Panc1 (cell line): ENCODE results near the gene BNIP5. TPM values are rescaled to one million over a fixed set of nuclear protein-coding genes. Genes with fewer than 3 reads are reported as not detected.

Source experiments
- ATAC-seq: fragments of 200-7000 bp; cut with Tn5 transposase; 2 replicates; pipeline ENCODE4 v1.9.1; 2020; ENCODE audit warnings: mild to moderate bottlenecking, moderate library complexity
- BruUV-seq: library from RNA; stranded (reverse); fragments of 400-500 nt; replicated peaks from 2 replicates; lab custom pipeline; 2021; lab: Mats Ljungman, UMichigan
- CTCF ChIA-PET: fragments of 300-600 bp; sonication (Branson Sonifier 250); formaldehyde crosslinking; loops from one replicate; lab custom pipeline; 2022; ENCODE audit warnings: antibody characterized with exemption; lab: Charles Lee
- POLR2A ChIA-PET: fragments of 300-600 bp; sonication (Branson Sonifier 250); formaldehyde crosslinking; loops from one replicate; lab custom pipeline; 2022; ENCODE audit warnings: antibody characterized with exemption; lab: Charles Lee
- DNase-seq: peaks from one replicate; pipeline ENCODE4 v3.0.0-alpha.2; 2010; ENCODE audit warnings: low read depth, low spot score
- H3K27ac ChIP-seq: 2 replicates; pipeline ENCODE4 v1.5.1; 2011; ENCODE audit warnings: mild to moderate bottlenecking, low read length, inconsistent platforms
- H3K27me3 ChIP-seq: fragments of 200-500 bp; sonication (Bioruptor generic); 2 replicates; pipeline ENCODE4 v1.6.0; 2014; ENCODE audit warnings: low read length, inconsistent platforms; ENCODE audit not compliant: control insufficient read depth, insufficient read depth
- H3K36me3 ChIP-seq: fragments of 200-500 bp; sonication (Bioruptor generic); 2 replicates; pipeline ENCODE4 v1.5.1; 2014; ENCODE audit warnings: inconsistent platforms, mild to moderate bottlenecking, low read length, moderate library complexity; ENCODE audit not compliant: control insufficient read depth, insufficient read depth
- H3K4me1 ChIP-seq: 2 replicates; pipeline ENCODE4 v1.5.1; 2011; ENCODE audit warnings: inconsistent platforms, mild to moderate bottlenecking, low read length, moderate library complexity; ENCODE audit not compliant: control insufficient read depth, insufficient read depth
- H3K4me3 ChIP-seq, 2 experiments: 2 replicates each; pipeline ENCODE4 v1.5.1; 2011 to 2012; ENCODE audit warnings: low read depth in 2 of 2, low read length in 2 of 2, mild to moderate bottlenecking in 2 of 2, inconsistent platforms in 1 of 2, moderate library complexity in 1 of 2
- H3K9me3 ChIP-seq: fragments of 200-500 bp; sonication (Bioruptor generic); 2 replicates; pipeline ENCODE4 v1.5.1; 2014; ENCODE audit warnings: low read depth, mild to moderate bottlenecking, inconsistent platforms, low read length, moderate library complexity; ENCODE audit not compliant: control insufficient read depth, insufficient read depth
- CTCF ChIP-seq: fragments of 450-650 bp; IDR thresholded peaks from 2 replicates; pipeline ENCODE4 v1.5.1; 2017; ENCODE audit warnings: mild to moderate bottlenecking
- POLR2AphosphoS5 ChIP-seq: IDR thresholded peaks from 2 replicates; pipeline ENCODE4 v1.6.1; 2012; ENCODE audit warnings: mild to moderate bottlenecking, low read depth, low read length, moderate library complexity
- REST ChIP-seq, 2 experiments: IDR thresholded peaks; 2 replicates each; pipeline ENCODE4 v1.6.1; 2011 to 2012; ENCODE audit warnings: low read depth in 2 of 2, control low read depth in 1 of 2, low read length in 1 of 2, mild to moderate bottlenecking in 1 of 2, moderate library complexity in 1 of 2; ENCODE audit not compliant: insufficient read depth in 1 of 2
- SIN3A ChIP-seq: IDR thresholded peaks from 2 replicates; pipeline ENCODE4 v1.6.1; 2012; ENCODE audit warnings: low read depth, mild to moderate bottlenecking, low read length, moderate library complexity, borderline replicate concordance; ENCODE audit not compliant: insufficient read depth
- TCF7L2 ChIP-seq: IDR thresholded peaks from 2 replicates; pipeline ENCODE4 v1.6.1; 2011; ENCODE audit warnings: mild to moderate bottlenecking, low read depth, low read length, inconsistent platforms
- in situ Hi-C: cut with HindIII; loops from 2 replicates; pipeline ENCODE4 v1.10.0; 2016; ENCODE audit warnings: low sequenced_read_pairs, low pct_unique_long_range_greater_than_20kb
- intact Hi-C: fragments of 100-400 bp; cut with micrococcal nuclease; formaldehyde crosslinking; loops from one replicate; pipeline ENCODE4 v1.10.0; 2022; ENCODE audit not compliant: unreplicated experiment
- total RNA-seq: library from RNA; stranded (reverse); gene quantifications from one replicate; pipeline ENCODE4 v1.2.1, GENCODE V29; 2021; ENCODE audit not compliant: unreplicated experiment

BNIP5 gene
- total RNA-seq, 1 experiment from 2014 or later = not detected

DNA sequence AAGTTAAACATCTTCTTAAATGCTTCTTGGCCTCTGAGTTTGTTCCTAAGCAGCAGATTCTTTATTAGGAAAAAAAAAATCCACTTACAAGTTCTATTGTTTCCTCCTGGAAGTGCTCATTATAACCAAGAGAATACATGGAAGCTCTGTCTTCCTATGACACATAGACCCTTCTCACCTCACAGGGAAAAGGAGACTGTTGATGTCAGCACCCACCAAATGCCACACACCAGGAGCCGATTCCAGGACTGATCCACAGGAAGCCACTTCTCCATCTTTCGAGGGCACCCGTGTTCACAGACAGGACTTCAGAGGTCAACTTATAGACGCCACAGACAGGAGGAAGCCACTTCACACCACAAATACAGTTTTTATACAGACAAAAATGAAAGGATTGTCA is 13.4 kb upstream of the BNIP5 start:
- intact Hi-C loops = no loop called here
- ATAC-seq = no peak
- in situ Hi-C loops = no loop called here
- no peak overlapping the region for H3K4me3 ChIP-seq
- no peaks in the 10 kb centered on the region for H3K4me1 ChIP-seq
- no TSS peak for BruUV-seq
- ChIA-PET POLR2A (no interaction called here), CTCF (no interaction called here)
- H3K36me3 ChIP-seq = no peaks in the 10 kb centered on the region
- H3K27ac ChIP-seq = no peak overlapping the region
- H3K9me3 ChIP-seq = no peaks in the 10 kb centered on the region
- TF ChIP-seq POLR2AphosphoS5 (no peak), TCF7L2 (no peak), CTCF (no peak), SIN3A (no peak), REST (IDR thresholded peaks at IDR 0.05; ENCODE audit: insufficient read depth in 1 of 2, low read depth in 2 of 2, low read length in 1 of 2) (no peak)
- DNase-seq = no peak
- H3K27me3 ChIP-seq = no peaks in the 10 kb centered on the region; the same call in 1 of the 2 replicates

GRCh38 chr6:36349240-36349639 is 12.6 kb upstream of the BNIP5 start:
- no peaks in the 10 kb centered on the region for H3K27me3 ChIP-seq
- in situ Hi-C loops (no loop called here), intact Hi-C loops (no loop called here)
- DNase-seq (no peak), ATAC-seq (no peak)
- no peaks in the 10 kb centered on the region for H3K9me3 ChIP-seq
- no peak overlapping the region for H3K4me3 ChIP-seq
- no peak overlapping the region for H3K27ac ChIP-seq
- no TSS peak for BruUV-seq
- H3K4me1 ChIP-seq = no peaks in the 10 kb centered on the region
- H3K36me3 ChIP-seq = no peaks in the 10 kb centered on the region
- ChIA-PET CTCF (no interaction called here), POLR2A (no interaction called here)
- TF ChIP-seq CTCF (no peak), SIN3A (no peak), REST (IDR thresholded peaks at IDR 0.05; ENCODE audit: insufficient read depth in 1 of 2, low read depth in 2 of 2, low read length in 1 of 2) (no peak), TCF7L2 (no peak), POLR2AphosphoS5 (no peak)
